H9 (cell line): ENCODE data around the gene RSBN1L. TPM values are rescaled to one million over a fixed set of nuclear protein-coding genes. Genes with fewer than 3 reads are reported as not detected.

ENCODE experiments used
- DNase-seq: peaks from one replicate; pipeline ENCODE4 v3.0.0-alpha.2; 2017
- H2AFZ ChIP-seq: one replicate; pipeline ENCODE4 v1.6.1; 2013; ENCODE audit warnings: mild to moderate bottlenecking, low read length, control low read depth, moderate library complexity
- H2AK5ac ChIP-seq: 2 replicates; pipeline ENCODE4 v1.6.1; 2013; ENCODE audit warnings: low read length, control low read depth, mixed read lengths; ENCODE audit not compliant: insufficient read length
- H2BK120ac ChIP-seq: one replicate; pipeline ENCODE4 v1.6.1; 2013; ENCODE audit warnings: low read depth, mild to moderate bottlenecking, low read length, control low read depth, inconsistent platforms; ENCODE audit not compliant: poor library complexity, severe bottlenecking
- H2BK12ac ChIP-seq: 2 replicates; pipeline ENCODE4 v1.6.1; 2013; ENCODE audit warnings: low read length, control low read depth, mixed read lengths, low read depth; ENCODE audit not compliant: insufficient read length
- H2BK15ac ChIP-seq: 2 replicates; pipeline ENCODE4 v1.6.1; 2013; ENCODE audit warnings: low read depth, low read length, control low read depth
- H2BK20ac ChIP-seq: one replicate; pipeline ENCODE4 v1.6.1; 2013; ENCODE audit warnings: low read depth, mild to moderate bottlenecking, low read length, control low read depth, inconsistent platforms; ENCODE audit not compliant: poor library complexity, severe bottlenecking
- H2BK5ac ChIP-seq: 2 replicates; pipeline ENCODE4 v1.6.1; 2013; ENCODE audit warnings: low read length, control low read depth, mixed read lengths; ENCODE audit not compliant: insufficient read length
- H3K14ac ChIP-seq: 2 replicates; pipeline ENCODE4 v1.6.1; 2013; ENCODE audit warnings: low read length, control low read depth; ENCODE audit not compliant: insufficient read depth
- H3K18ac ChIP-seq: 2 replicates; pipeline ENCODE4 v1.6.1; 2013; ENCODE audit warnings: low read depth, mild to moderate bottlenecking, mixed read lengths, low read length, control low read depth; ENCODE audit not compliant: insufficient read length
- H3K23ac ChIP-seq: 2 replicates; pipeline ENCODE4 v1.6.1; 2013; ENCODE audit warnings: low read length, control low read depth, mixed read lengths, low read depth; ENCODE audit not compliant: insufficient read length
- H3K23me2 ChIP-seq: 2 replicates; pipeline ENCODE4 v1.6.1; 2013; ENCODE audit warnings: low read depth, mild to moderate bottlenecking, mixed read lengths, low read length, control low read depth; ENCODE audit not compliant: insufficient read length, poor library complexity, severe bottlenecking
- H3K27ac ChIP-seq: 2 replicates; pipeline ENCODE4 v1.5.1; 2013; ENCODE audit warnings: low read length, control low read depth, mixed read lengths, low read depth; ENCODE audit not compliant: insufficient read length
- H3K27me3 ChIP-seq: 2 replicates; pipeline ENCODE4 v1.6.1; 2013; ENCODE audit warnings: low read length, control low read depth, inconsistent platforms; ENCODE audit not compliant: insufficient read depth
- H3K4ac ChIP-seq: 2 replicates; pipeline ENCODE4 v1.6.1; 2013; ENCODE audit warnings: low read depth, mild to moderate bottlenecking, control low read depth, inconsistent platforms, low read length, moderate library complexity
- H3K4me1 ChIP-seq: 2 replicates; pipeline ENCODE4 v1.6.1; 2013; ENCODE audit warnings: low read length, control low read depth, inconsistent platforms; ENCODE audit not compliant: insufficient read depth
- H3K4me2 ChIP-seq: 2 replicates; pipeline ENCODE4 v1.6.1; 2013; ENCODE audit warnings: low read length, control low read depth, mixed read lengths; ENCODE audit not compliant: insufficient read length, insufficient read depth
- H3K56ac ChIP-seq: 2 replicates; pipeline ENCODE4 v1.6.1; 2013; ENCODE audit warnings: low read depth, mild to moderate bottlenecking, mixed read lengths, low read length, control low read depth; ENCODE audit not compliant: insufficient read length
- H3K79me1 ChIP-seq: 2 replicates; pipeline ENCODE4 v1.6.1; 2013; ENCODE audit warnings: low read depth, mild to moderate bottlenecking, moderate library complexity, low read length, control low read depth, inconsistent platforms; ENCODE audit not compliant: insufficient read depth, poor library complexity, severe bottlenecking
- H3K79me2 ChIP-seq: 2 replicates; pipeline ENCODE4 v1.6.1; 2013; ENCODE audit warnings: low read length, control low read depth, inconsistent platforms; ENCODE audit not compliant: insufficient read depth
- H3K9ac ChIP-seq: 2 replicates; pipeline ENCODE4 v1.6.1; 2013; ENCODE audit warnings: low read length, control low read depth, mixed read lengths; ENCODE audit not compliant: insufficient read length; ENCODE audit errors: extremely low read depth
- H3K9me3 ChIP-seq: one replicate; pipeline ENCODE4 v1.6.1; 2013; ENCODE audit warnings: low read depth, low read length, inconsistent platforms; ENCODE audit not compliant: control insufficient read depth
- H3T11ph ChIP-seq: one replicate; pipeline ENCODE4 v1.6.1; 2013; ENCODE audit warnings: mild to moderate bottlenecking, low read length, control low read depth, inconsistent platforms
- H4K20me1 ChIP-seq: one replicate; pipeline ENCODE4 v1.6.1; 2013; ENCODE audit not compliant: control insufficient read depth, insufficient read length, insufficient read depth
- H4K5ac ChIP-seq: 2 replicates; pipeline ENCODE4 v1.6.1; 2013; ENCODE audit warnings: low read depth, mild to moderate bottlenecking, mixed read lengths, low read length, control low read depth; ENCODE audit not compliant: insufficient read length
- H4K8ac ChIP-seq: replicated peaks from 2 replicates; pipeline ENCODE4 v1.6.1; 2013; ENCODE audit warnings: low read length, control low read depth, mixed read lengths, low read depth; ENCODE audit not compliant: insufficient read length
- H4K91ac ChIP-seq: 2 replicates; pipeline ENCODE4 v1.6.1; 2013; ENCODE audit warnings: low read depth, mild to moderate bottlenecking, moderate library complexity, mixed read lengths, low read length, control low read depth; ENCODE audit not compliant: insufficient read length
- H3K27ac Mint-ChIP-seq, 3 experiments: 2 replicates in 2 of 3; 3 replicates in 1 of 3; pipeline ENCODE4 v1.8.0; 2020 to 2021; ENCODE audit warnings: mixed read lengths in 3 of 3, mild to moderate bottlenecking in 1 of 3, moderate library complexity in 1 of 3
- H3K27me3 Mint-ChIP-seq: 2 replicates; pipeline ENCODE4 v1.8.0; 2021; ENCODE audit warnings: low read depth, mild to moderate bottlenecking, moderate library complexity, mixed read lengths
- H3K36me3 Mint-ChIP-seq, 3 experiments: 2 replicates in 2 of 3; 3 replicates in 1 of 3; pipeline ENCODE4 v1.8.0; 2020 to 2021; ENCODE audit warnings: low read depth in 3 of 3, mixed read lengths in 3 of 3; ENCODE audit not compliant: insufficient read depth in 1 of 3
- H3K4me1 Mint-ChIP-seq, 2 experiments: 2 replicates each; pipeline ENCODE4 v1.8.0; 2020; ENCODE audit warnings: mixed read lengths in 2 of 2
- H3K4me3 Mint-ChIP-seq, 2 experiments: 2 replicates in 1 of 2; 3 replicates in 1 of 2; pipeline ENCODE4 v1.8.0; 2020 to 2021; ENCODE audit warnings: mild to moderate bottlenecking in 2 of 2, mixed read lengths in 2 of 2, moderate library complexity in 1 of 2
- H3K9me3 Mint-ChIP-seq, 2 experiments: 2 replicates in 1 of 2; 3 replicates in 1 of 2; pipeline ENCODE4 v1.8.0; 2020; ENCODE audit warnings: mild to moderate bottlenecking in 2 of 2, mixed read lengths in 2 of 2, moderate library complexity in 1 of 2
- WGBS: extraction: QIAGEN DNeasy Blood & Tissue Kit; methylation state at CpG from one replicate; pipeline ENCODE4 v1.1.7; 2013; ENCODE audit warnings: missing lambda C conversion rate, low lambda C conversion rate, mixed read lengths; ENCODE audit not compliant: insufficient read length; ENCODE audit errors: extremely low coverage; 5-methylcytosine and 5-hydroxymethylcytosine counted together
- total RNA-seq: library from RNA; stranded (reverse); gene quantifications from 2 replicates; pipeline ENCODE4 v1.2.1, GENCODE V29; 2021
- TF ChIP-seq, protein P1 (sequence below): fragments of 200-600 bp; sonication (generic); conservative IDR thresholded peaks from 3 replicates; pipeline ENCODE4 v1.8.0; 2021; ENCODE audit warnings: antibody characterized with exemption, mild to moderate bottlenecking

RSBN1L gene
- total RNA-seq, 1 experiment from 2014 or later: 20.6 TPM

DNA sequence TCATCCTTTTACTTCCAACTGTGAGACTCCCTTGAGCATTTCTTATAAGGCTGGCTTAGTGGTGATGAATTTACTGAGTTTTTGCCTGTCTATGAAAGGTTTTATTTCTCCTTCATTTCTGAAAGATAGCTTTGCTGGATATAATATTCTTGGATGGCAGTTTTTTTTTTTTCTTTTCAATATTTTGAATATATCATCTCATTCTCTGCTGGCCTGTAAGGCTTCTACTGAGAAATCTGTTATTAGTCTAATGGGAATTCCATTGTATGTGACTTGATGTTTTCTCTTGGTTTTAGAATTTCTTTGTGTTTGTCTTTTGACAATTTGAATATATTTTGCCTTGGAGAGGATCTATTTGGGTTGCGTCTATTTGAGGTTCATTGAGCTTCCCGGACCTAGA, 124.7 kb downstream of the RSBN1L start:
- WGBS: no CpG with 5 or more reads among the region's 2 CpGs
- no peak overlapping the region for H3K18ac ChIP-seq
- no peak for DNase-seq
- H2BK120ac ChIP-seq: no peak overlapping the region
- H3K9ac ChIP-seq: no peak overlapping the region
- no peak overlapping the region for H3K56ac ChIP-seq
- no peak overlapping the region for H3K4me2 ChIP-seq
- H2BK15ac ChIP-seq: no peak overlapping the region
- no peak overlapping the region for H4K8ac ChIP-seq
- H3K4me1 ChIP-seq: no peaks in the 10 kb centered on the region
- H4K5ac ChIP-seq: no peak overlapping the region
- no peak overlapping the region for H3K27ac Mint-ChIP-seq
- H2BK5ac ChIP-seq: no peak overlapping the region
- no peaks in the 10 kb centered on the region for H3K79me1 ChIP-seq
- H3K79me2 ChIP-seq: peaks cover 4% of the 10 kb centered on the region; the same call in 1 of the 2 replicates
- no peak overlapping the region for H2BK12ac ChIP-seq
- no peak overlapping the region for H3K4me3 Mint-ChIP-seq
- H3K23me2 ChIP-seq: no peaks in the 10 kb centered on the region
- no peak overlapping the region for H3T11ph ChIP-seq
- H3K36me3 Mint-ChIP-seq: peaks cover 34 to 55% (median 41%) of the 10 kb centered on the region in 3 experiments
- H4K91ac ChIP-seq: no peak overlapping the region
- no peak overlapping the region for H3K27ac ChIP-seq
- H3K14ac ChIP-seq: no peak overlapping the region
- no peak overlapping the region for H3K4ac ChIP-seq
- TF ChIP-seq, protein P1, sequence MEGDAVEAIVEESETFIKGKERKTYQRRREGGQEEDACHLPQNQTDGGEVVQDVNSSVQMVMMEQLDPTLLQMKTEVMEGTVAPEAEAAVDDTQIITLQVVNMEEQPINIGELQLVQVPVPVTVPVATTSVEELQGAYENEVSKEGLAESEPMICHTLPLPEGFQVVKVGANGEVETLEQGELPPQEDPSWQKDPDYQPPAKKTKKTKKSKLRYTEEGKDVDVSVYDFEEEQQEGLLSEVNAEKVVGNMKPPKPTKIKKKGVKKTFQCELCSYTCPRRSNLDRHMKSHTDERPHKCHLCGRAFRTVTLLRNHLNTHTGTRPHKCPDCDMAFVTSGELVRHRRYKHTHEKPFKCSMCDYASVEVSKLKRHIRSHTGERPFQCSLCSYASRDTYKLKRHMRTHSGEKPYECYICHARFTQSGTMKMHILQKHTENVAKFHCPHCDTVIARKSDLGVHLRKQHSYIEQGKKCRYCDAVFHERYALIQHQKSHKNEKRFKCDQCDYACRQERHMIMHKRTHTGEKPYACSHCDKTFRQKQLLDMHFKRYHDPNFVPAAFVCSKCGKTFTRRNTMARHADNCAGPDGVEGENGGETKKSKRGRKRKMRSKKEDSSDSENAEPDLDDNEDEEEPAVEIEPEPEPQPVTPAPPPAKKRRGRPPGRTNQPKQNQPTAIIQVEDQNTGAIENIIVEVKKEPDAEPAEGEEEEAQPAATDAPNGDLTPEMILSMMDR: no peak
- H3K9me3 Mint-ChIP-seq: peaks cover 34 to 51% of the 10 kb centered on the region in 2 experiments
- H2BK20ac ChIP-seq: no peak overlapping the region
- no peaks in the 10 kb centered on the region for H3K27me3 ChIP-seq
- no peak overlapping the region for H2AFZ ChIP-seq
- peaks cover 5% of the 10 kb centered on the region in 2 experiments; a peak in 3 of 4 replicates for H3K4me1 Mint-ChIP-seq
- no peak overlapping the region for H2AK5ac ChIP-seq
- peaks cover 1% of the 10 kb centered on the region; the same call in 1 of the 2 replicates for H3K27me3 Mint-ChIP-seq
- H3K9me3 ChIP-seq: no peaks in the 10 kb centered on the region
- H3K23ac ChIP-seq: no peak overlapping the region
- H4K20me1 ChIP-seq: no peaks in the 10 kb centered on the region
